H1 (cell line): Measurements from ENCODE around the gene ZNF677. TPM values are rescaled to one million over a fixed set of nuclear protein-coding genes. Genes with fewer than 3 reads are reported as not detected.
A peak's percentile ranks its signal among the peaks of the same experiment; 100 is the strongest.

ENCODE experiments used
- BACH1 ChIP-seq: IDR thresholded peaks from 2 replicates; pipeline ENCODE4 v1.6.1; 2012; ENCODE audit warnings: low read length, improper control_type of control experiment
- BRCA1 ChIP-seq: IDR thresholded peaks from 2 replicates; pipeline ENCODE4 v1.6.1; 2012; ENCODE audit warnings: low read depth, low read length, improper control_type of control experiment
- CEBPB ChIP-seq: IDR thresholded peaks from 2 replicates; pipeline ENCODE4 v1.6.1; 2012; ENCODE audit warnings: low read depth, low read length
- CTBP2 ChIP-seq: IDR thresholded peaks from 2 replicates; pipeline ENCODE4 v1.7.0; 2011; ENCODE audit warnings: borderline replicate concordance, mild to moderate bottlenecking, moderate library complexity, mixed read lengths, low read length; ENCODE audit not compliant: insufficient read depth, insufficient read length
- EGR1 ChIP-seq: IDR thresholded peaks from 2 replicates; pipeline ENCODE4 v1.6.1; 2011; ENCODE audit warnings: low read depth, low read length, borderline replicate concordance
- EZH2 ChIP-seq: fragments of 200-600 bp; sonication (generic); IDR thresholded peaks from 2 replicates; pipeline ENCODE4 v1.7.1; 2012; ENCODE audit warnings: low read depth, mild to moderate bottlenecking, moderate library complexity, low read length, inconsistent platforms; ENCODE audit not compliant: severe bottlenecking
- GTF2F1 ChIP-seq: IDR thresholded peaks from 2 replicates; pipeline ENCODE4 v1.6.1; 2012; ENCODE audit warnings: low read depth, low read length, improper control_type of control experiment, borderline replicate concordance
- HDAC2 ChIP-seq, 2 experiments: fragments of 300-600 bp in 1 of 2; sonication (generic) in 1 of 2; IDR thresholded peaks; 2 replicates each; pipeline ENCODE4 v1.6.1; 2011 to 2012; ENCODE audit warnings: low read depth in 2 of 2, low read length in 2 of 2, mild to moderate bottlenecking in 2 of 2, moderate library complexity in 2 of 2, borderline replicate concordance in 1 of 2, inconsistent platforms in 1 of 2
- JUN ChIP-seq: IDR thresholded peaks from 2 replicates; pipeline ENCODE4 v1.6.1; 2011; ENCODE audit warnings: low read depth, mild to moderate bottlenecking, improper control_type of control experiment, low read length
- KDM1A ChIP-seq: fragments of 200-600, 300-600 bp; sonication (generic); IDR thresholded peaks from 2 replicates; pipeline ENCODE4 v1.7.1; 2016; ENCODE audit warnings: mild to moderate bottlenecking, low read length, borderline replicate concordance
- KDM4A ChIP-seq: IDR thresholded peaks from one replicate; pipeline ENCODE4 v1.7.1; 2012; ENCODE audit warnings: low read depth, mild to moderate bottlenecking, moderate library complexity, low read length, inconsistent platforms; ENCODE audit not compliant: severe bottlenecking
- KDM5A ChIP-seq: fragments of 200-600 bp; IDR thresholded peaks from 2 replicates; pipeline ENCODE4 v1.7.1; 2012; ENCODE audit warnings: mild to moderate bottlenecking, low read length, inconsistent platforms, mixed read lengths
- MAFK ChIP-seq: IDR thresholded peaks from 2 replicates; pipeline ENCODE4 v1.6.1; 2012; ENCODE audit warnings: low read depth, mild to moderate bottlenecking, improper control_type of control experiment, low read length
- POLR2AphosphoS5 ChIP-seq: IDR thresholded peaks from 2 replicates; pipeline ENCODE4 v1.6.1; 2011; ENCODE audit warnings: low read depth, low read length
- RAD21 ChIP-seq, 2 experiments: IDR thresholded peaks in 1 of 2; conservative IDR thresholded peaks in 1 of 2; 2 replicates each; pipeline ENCODE4 v1.6.1; 2011; ENCODE audit warnings: low read depth in 2 of 2, low read length in 2 of 2, improper control_type of control experiment in 1 of 2, inconsistent platforms in 1 of 2, mild to moderate bottlenecking in 1 of 2, moderate library complexity in 1 of 2
- RFX5 ChIP-seq: IDR thresholded peaks from 2 replicates; pipeline ENCODE4 v1.6.1; 2011; ENCODE audit warnings: low read depth, low read length, improper control_type of control experiment, borderline replicate concordance
- SAP30 ChIP-seq: fragments of 300-600 bp; sonication (generic); IDR thresholded peaks from 2 replicates; pipeline ENCODE4 v1.7.1; 2012; ENCODE audit warnings: low read length, moderate library complexity, mild to moderate bottlenecking, inconsistent platforms; ENCODE audit not compliant: insufficient read depth, insufficient replicate concordance
- SIRT6 ChIP-seq: IDR thresholded peaks from one replicate; pipeline ENCODE4 v1.7.1; 2012; ENCODE audit warnings: low read length, inconsistent platforms
- SP2 ChIP-seq: IDR thresholded peaks from 2 replicates; pipeline ENCODE4 v1.6.1; 2012; ENCODE audit warnings: mild to moderate bottlenecking, low read length, inconsistent platforms
- SP4 ChIP-seq: IDR thresholded peaks from 2 replicates; pipeline ENCODE4 v1.6.1; 2012; ENCODE audit warnings: low read length, inconsistent platforms
- SRF ChIP-seq: IDR thresholded peaks from 2 replicates; pipeline ENCODE4 v1.6.1; 2011; ENCODE audit warnings: mild to moderate bottlenecking, low read depth, low read length, moderate library complexity
- TCF12 ChIP-seq: IDR thresholded peaks from 2 replicates; pipeline ENCODE4 v1.6.1; 2011; ENCODE audit warnings: low read depth, mild to moderate bottlenecking, low read length
- TEAD4 ChIP-seq: IDR thresholded peaks from 2 replicates; pipeline ENCODE4 v1.6.1; 2012; ENCODE audit warnings: low read depth, low read length, inconsistent platforms, mixed read lengths
- YY1 ChIP-seq: IDR thresholded peaks from 2 replicates; pipeline ENCODE4 v1.6.1; 2011; ENCODE audit warnings: low read depth, mild to moderate bottlenecking, low read length
- ZNF274 ChIP-seq: IDR thresholded peaks from 2 replicates; pipeline ENCODE4 v1.7.0; 2012; ENCODE audit warnings: low read length, borderline replicate concordance; ENCODE audit errors: extremely low read depth
- polyA plus RNA-seq, 7 experiments: library from polyadenylated mRNA; depleted of rRNA in 3 of 7; stranded (reverse) in 5 of 7; unstranded in 2 of 7; fragments of >200 nt in 5 of 7; fragments of 200-250 nt in 2 of 7; gene quantifications; 1 replicate in 5 of 7; 2 replicates in 1 of 7; 4 replicates in 1 of 7; pipeline versions ENCODE4 v1.2.1 to v1.2.3, GENCODE V29; 2011 to 2013; ENCODE audit warnings: missing spikeins in 2 of 7, mixed read lengths in 2 of 7
- total RNA-seq: library from RNA; stranded (reverse); fragmentation: NEBNext Ultra II Directional; extraction: Animal tissue kit (Norgen Biotek cat#: 25700); gene quantifications from 2 replicates; pipeline ENCODE4 v1.2.1, GENCODE V29; 2021

The ZNF677 gene
- total and polyA plus RNA-seq, 2 of the 8 experiments (the other 6 are each of a cell fraction or from before 2014, with no cell fraction given), result 29.6 to 37.0 TPM

DNA sequence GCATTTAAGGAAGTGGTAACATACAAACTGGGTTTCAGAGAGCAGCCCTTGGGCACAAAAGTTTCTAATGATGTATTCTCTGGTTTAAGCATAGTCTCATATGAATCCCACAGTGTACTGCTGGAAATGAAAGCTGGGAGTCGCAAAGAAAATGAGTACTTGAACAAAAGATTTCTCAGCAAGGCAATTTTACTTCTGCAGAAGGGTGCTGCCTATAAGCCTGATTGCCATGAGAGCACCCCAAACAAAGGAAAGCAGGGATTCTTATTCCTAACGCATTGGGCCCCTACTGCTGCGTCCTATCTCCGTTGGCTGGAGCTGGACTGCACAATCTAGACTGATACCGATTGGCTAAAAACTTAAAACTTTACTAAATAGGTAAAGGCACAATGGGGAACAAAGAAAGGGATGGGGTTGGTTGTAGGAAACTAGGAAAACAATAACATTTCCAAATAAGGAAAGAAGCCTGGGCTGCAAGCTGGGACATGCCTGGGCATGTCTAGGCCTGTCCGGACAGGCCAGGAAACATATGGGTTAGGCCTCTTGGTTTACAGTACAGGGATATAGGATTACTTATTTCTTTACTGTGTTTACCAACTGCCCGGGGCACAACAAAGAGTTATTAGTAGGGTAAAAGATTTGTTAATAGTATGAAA, 40.2 kb upstream of the ZNF677 start (continued):
- no peak for TF ChIP-seq CTBP2
- TF ChIP-seq SIRT6, result no peak
- no peak for TF ChIP-seq SP2
- no peak for TF ChIP-seq SAP30
- no peak for TF ChIP-seq RFX5
- TF ChIP-seq KDM1A, result no peak
- TF ChIP-seq POLR2AphosphoS5, result no peak
- no peak for TF ChIP-seq TCF12
- TF ChIP-seq EZH2, result no peak
- TF ChIP-seq HDAC2 (IDR thresholded peaks at IDR 0.05; ENCODE audit: borderline replicate concordance in 1 of 2, low read depth in 2 of 2, low read length in 2 of 2), result no peak
- TF ChIP-seq SP4, result no peak
- no peak for TF ChIP-seq KDM4A
- TF ChIP-seq RAD21 (IDR thresholded peaks at IDR 0.05 in 1 of 2, conservative IDR thresholded peaks at IDR 0.05 in 1 of 2; ENCODE audit: low read depth in 2 of 2, low read length in 2 of 2), result no peak
- no peak for TF ChIP-seq BACH1
- TF ChIP-seq EGR1, result no peak
- no peak for TF ChIP-seq GTF2F1
- no peak for TF ChIP-seq MAFK
- no peak for TF ChIP-seq TEAD4
- TF ChIP-seq JUN, result no peak
- peak; percentile 95 for TF ChIP-seq SRF
- no peak for TF ChIP-seq BRCA1
- no peak for TF ChIP-seq ZNF274
- TF ChIP-seq YY1, result no peak
- no peak for TF ChIP-seq CEBPB
- TF ChIP-seq KDM5A, result no peak
